Prostate gland (tissue), 2 donors: ENCODE results near the gene SPATA21. TPM values are rescaled to one million over a fixed set of nuclear protein-coding genes. Genes with fewer than 3 reads are reported as not detected.
"Not testable (repeated sequence)": the region's sequence is repeated elsewhere in the genome, so short reads cannot be mapped to it uniquely, and the experiment has no call there.

Source experiments
- DNase-seq: peaks from one replicate; pipeline ENCODE4 v3.0.0-alpha.2; 2019; ENCODE audit warnings: low spot score
- H3K27ac ChIP-seq, 2 donors: fragments of 200-600 bp; sonication (generic); 2 replicates each; pipeline ENCODE4 v1.5.1; 2017 to 2019
- H3K27me3 ChIP-seq: fragments of 200-600 bp; sonication (generic); replicated peaks from 2 replicates; pipeline ENCODE4 v1.5.1; 2019; ENCODE audit not compliant: insufficient read depth
- H3K36me3 ChIP-seq, 2 donors: fragments of 200-600 bp; sonication (generic); 1 replicate in 1 of 2; 2 replicates in 1 of 2; pipeline versions ENCODE4 v1.5.1 to v1.8.1; 2017 to 2019
- H3K4me1 ChIP-seq: fragments of 200-600 bp; sonication (generic); replicated peaks from 2 replicates; pipeline ENCODE4 v1.5.1; 2019
- H3K4me3 ChIP-seq, 2 donors: fragments of 200-600 bp; sonication (generic); 2 replicates each; pipeline ENCODE4 v1.5.1; 2017 to 2019
- H3K9me3 ChIP-seq: fragments of 200-600 bp; sonication (generic); 2 replicates; pipeline ENCODE4 v1.5.1; 2017
- CTCF ChIP-seq, 4 experiments: fragments of 200-600 bp in 2 of 4; fragments of 450-650 bp in 2 of 4; sonication (generic) in 2 of 4; IDR thresholded peaks; 1 replicate in 3 of 4; 2 replicates in 1 of 4; pipeline ENCODE4 v1.5.1; 2016 to 2019; ENCODE audit warnings: antibody characterized with exemption in 4 of 4, mild to moderate bottlenecking in 2 of 4, moderate library complexity in 2 of 4
- POLR2A ChIP-seq: fragments of 450-650 bp; IDR thresholded peaks from one replicate; pipeline ENCODE4 v1.6.1; 2016; ENCODE audit warnings: antibody characterized with exemption, mild to moderate bottlenecking
- POLR2AphosphoS5 ChIP-seq: sonication (generic); formaldehyde crosslinking; IDR thresholded peaks from one replicate; pipeline ENCODE4 v1.6.1; 2017; ENCODE audit warnings: antibody characterized with exemption
- WGBS: methylation state at CpG from one replicate; pipeline ENCODE4 v1.1.5; 2018; 5-methylcytosine and 5-hydroxymethylcytosine counted together
- intact Hi-C: fragments of 100-400 bp; cut with DNase I; formaldehyde crosslinking; loops from one replicate; pipeline ENCODE4 v1.14.2; 2022
- total RNA-seq, 2 donors: library from RNA; depleted of rRNA; stranded (reverse); fragments of >200 nt; gene quantifications; one replicate each; pipeline ENCODE4 v1.1.0, GENCODE V29; 2016

SPATA21 gene
- total RNA-seq, 2 donors from 2014 or later = not detected

- H3K27me3 ChIP-seq = no peaks in the 10 kb centered on the region
- no peaks in the 10 kb centered on the region for H3K36me3 ChIP-seq
- H3K4me1 ChIP-seq = no peaks in the 10 kb centered on the region
- no peak for DNase-seq
- intact Hi-C loops = no loop called here
- 97% methylated on average over 12 of the region's 12 CpGs for WGBS
- no peaks in the 10 kb centered on the region for H3K9me3 ChIP-seq
- H3K27ac ChIP-seq = no peak overlapping the region
- no peak overlapping the region for H3K4me3 ChIP-seq
- TF ChIP-seq POLR2A (no peak), POLR2AphosphoS5 (no peak), CTCF (IDR thresholded peaks at IDR 0.05) (no peak)
These were observed 40.9 kb upstream of the SPATA21 start for GRCh38 chr1:16478091-16478490.

- H3K4me3 ChIP-seq, H3K9me3 ChIP-seq, H3K36me3 ChIP-seq, H3K27me3 ChIP-seq, H3K4me1 ChIP-seq, H3K27ac ChIP-seq, DNase-seq, intact Hi-C loops: not testable (repeated sequence)
- WGBS = 87% methylated on average over 21 of the region's 29 CpGs
These were observed 38.8 kb upstream of the SPATA21 start for GRCh38 chr1:16475771-16476770.

GRCh38 chr1:16474891-16475290 is 37.7 kb upstream of the SPATA21 start:
- H3K27me3 ChIP-seq, intact Hi-C loops, H3K9me3 ChIP-seq, H3K4me3 ChIP-seq, H3K27ac ChIP-seq, H3K36me3 ChIP-seq, DNase-seq, H3K4me1 ChIP-seq: not testable (repeated sequence)
- 89% methylated on average over 2 of the region's 2 CpGs for WGBS

- Histone ChIP-seq H3K4me1 (no peaks in the 10 kb centered on the region), H3K36me3 (no peaks in the 10 kb centered on the region), H3K4me3 (no peak overlapping the region), H3K27me3 (no peaks in the 10 kb centered on the region), H3K27ac (no peak overlapping the region), H3K9me3 (no peaks in the 10 kb centered on the region)
- intact Hi-C loops = no loop called here
- TF ChIP-seq POLR2AphosphoS5 (no peak), CTCF (IDR thresholded peaks at IDR 0.05) (no peak), POLR2A (no peak)
- no peak for DNase-seq
- 88% methylated on average over 22 of the region's 28 CpGs for WGBS
These were observed 37.1 kb upstream of the SPATA21 start for GRCh38 chr1:16474166-16474800.

- no peak for DNase-seq
- Histone ChIP-seq H3K4me1 (no peaks in the 10 kb centered on the region), H3K4me3 (no peak overlapping the region), H3K27me3 (no peaks in the 10 kb centered on the region), H3K27ac (no peak overlapping the region), H3K9me3 (no peaks in the 10 kb centered on the region), H3K36me3 (no peaks in the 10 kb centered on the region)
- 93% methylated on average over 3 of the region's 3 CpGs for WGBS
- no peak for TF ChIP-seq CTCF (IDR thresholded peaks at IDR 0.05)
- no peak for TF ChIP-seq POLR2AphosphoS5
- no peak for TF ChIP-seq POLR2A
- intact Hi-C loops = no loop called here
These were observed 31.3 kb upstream of the SPATA21 start for GRCh38 chr1:16468558-16468957.
